Peyer's patch (tissue), 4 donors: Measurements from ENCODE around the gene CDKAL1.

Source experiments
- CTCF ChIP-seq, 6 experiments: fragments of 450-650 bp in 4 of 6; fragments of 200-600 bp in 2 of 6; sonication (generic) in 1 of 6; IDR thresholded peaks; one replicate each; pipeline ENCODE4 v1.5.1; 2017 to 2019; ENCODE audit warnings: antibody characterized with exemption in 6 of 6, mild to moderate bottlenecking in 3 of 6, moderate library complexity in 1 of 6
- POLR2A ChIP-seq, 2 donors: fragments of 450-650 bp; IDR thresholded peaks; one replicate each; pipeline ENCODE4 v1.5.1; 2017; ENCODE audit warnings: antibody characterized with exemption in 2 of 2, mild to moderate bottlenecking in 2 of 2, moderate library complexity in 2 of 2

DNA sequence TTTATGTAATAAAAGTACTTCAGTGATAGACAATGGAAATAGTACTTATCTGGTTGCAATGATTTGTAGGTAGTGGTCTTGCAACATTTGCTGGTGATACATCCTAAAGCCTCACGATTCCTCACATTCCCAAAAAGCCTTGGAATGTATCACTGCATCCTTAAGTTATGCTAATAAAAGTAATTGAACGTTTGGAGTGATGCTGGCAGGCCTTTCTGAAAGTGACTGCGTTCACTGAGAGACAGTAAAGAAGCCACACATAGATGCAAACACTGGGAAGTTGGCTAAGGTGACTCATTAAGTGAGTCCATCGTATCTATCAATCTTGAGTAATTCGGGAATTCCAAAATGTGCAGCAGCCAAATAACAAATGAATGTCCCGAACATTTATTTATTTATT lies 615.2 kb downstream of the CDKAL1 start:
- TF ChIP-seq POLR2A (IDR thresholded peaks at IDR 0.05) (no peak), CTCF (IDR thresholded peaks at IDR 0.05) (no peak)
